Fibroblast of lung (primary cell): Measurements from ENCODE around the gene TMEM248.

Experiments
- EZH2 ChIP-seq: IDR thresholded peaks from 2 replicates; pipeline ENCODE4 v1.5.1; 2012; ENCODE audit warnings: low read length, control low read depth, mild to moderate bottlenecking; ENCODE audit errors: missing control alignments
- TF ChIP-seq, protein P1 (sequence below), 2 donors: IDR thresholded peaks in 1 of 2; conservative IDR thresholded peaks in 1 of 2; 1 replicate in 1 of 2; 2 replicates in 1 of 2; pipeline ENCODE4 v1.5.1; 2011 to 2012; ENCODE audit warnings: low read length in 2 of 2, control low read depth in 1 of 2, inconsistent platforms in 1 of 2, low read depth in 1 of 2, mild to moderate bottlenecking in 1 of 2

GRCh38 chr7:66901941-66902843 is 18.8 kb upstream of the TMEM248 start:
- TF ChIP-seq, protein P1, sequence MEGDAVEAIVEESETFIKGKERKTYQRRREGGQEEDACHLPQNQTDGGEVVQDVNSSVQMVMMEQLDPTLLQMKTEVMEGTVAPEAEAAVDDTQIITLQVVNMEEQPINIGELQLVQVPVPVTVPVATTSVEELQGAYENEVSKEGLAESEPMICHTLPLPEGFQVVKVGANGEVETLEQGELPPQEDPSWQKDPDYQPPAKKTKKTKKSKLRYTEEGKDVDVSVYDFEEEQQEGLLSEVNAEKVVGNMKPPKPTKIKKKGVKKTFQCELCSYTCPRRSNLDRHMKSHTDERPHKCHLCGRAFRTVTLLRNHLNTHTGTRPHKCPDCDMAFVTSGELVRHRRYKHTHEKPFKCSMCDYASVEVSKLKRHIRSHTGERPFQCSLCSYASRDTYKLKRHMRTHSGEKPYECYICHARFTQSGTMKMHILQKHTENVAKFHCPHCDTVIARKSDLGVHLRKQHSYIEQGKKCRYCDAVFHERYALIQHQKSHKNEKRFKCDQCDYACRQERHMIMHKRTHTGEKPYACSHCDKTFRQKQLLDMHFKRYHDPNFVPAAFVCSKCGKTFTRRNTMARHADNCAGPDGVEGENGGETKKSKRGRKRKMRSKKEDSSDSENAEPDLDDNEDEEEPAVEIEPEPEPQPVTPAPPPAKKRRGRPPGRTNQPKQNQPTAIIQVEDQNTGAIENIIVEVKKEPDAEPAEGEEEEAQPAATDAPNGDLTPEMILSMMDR (conservative IDR thresholded peaks at IDR 0.05 in 1 of 2, IDR thresholded peaks at IDR 0.05 in 1 of 2; ENCODE audit: low read depth in 1 of 2, low read length in 2 of 2) = no peak
- TF ChIP-seq EZH2 = no peak
